Mesendoderm (in vitro differentiated cells): ENCODE data around the gene PPP2R5C.
"Not testable (repeated sequence)": the region's sequence is repeated elsewhere in the genome, so short reads cannot be mapped to it uniquely, and the experiment has no call there.

Experiments
- DNase-seq: peaks from one replicate; pipeline ENCODE4 v3.0.0; 2013
- H2AK5ac ChIP-seq: 2 replicates; pipeline ENCODE4 v1.6.1; 2013; ENCODE audit warnings: low read length, inconsistent platforms
- H2BK120ac ChIP-seq: 2 replicates; pipeline ENCODE4 v1.6.1; 2013; ENCODE audit warnings: low read depth, mild to moderate bottlenecking, low read length, moderate library complexity, mixed read lengths
- H2BK15ac ChIP-seq: replicated peaks from 2 replicates; pipeline ENCODE4 v1.6.1; 2013; ENCODE audit warnings: low read depth, mild to moderate bottlenecking, moderate library complexity
- H2BK5ac ChIP-seq: 2 replicates; pipeline ENCODE4 v1.6.1; 2013; ENCODE audit warnings: low read length, inconsistent platforms
- H3K18ac ChIP-seq: 2 replicates; pipeline ENCODE4 v1.6.1; 2013; ENCODE audit warnings: mild to moderate bottlenecking, low read length, mixed read lengths
- H3K23ac ChIP-seq: one replicate; pipeline ENCODE4 v1.6.1; 2013; ENCODE audit warnings: low read length
- H3K27ac ChIP-seq: 2 replicates; pipeline ENCODE4 v1.5.1; 2013; ENCODE audit warnings: low read depth, mild to moderate bottlenecking, inconsistent platforms, low read length, moderate library complexity
- H3K27me3 ChIP-seq: 2 replicates; pipeline ENCODE4 v1.6.1; 2013; ENCODE audit warnings: low read length, control low read depth, mild to moderate bottlenecking, inconsistent platforms; ENCODE audit not compliant: insufficient read depth, poor library complexity
- H3K36me3 ChIP-seq: 2 replicates; pipeline ENCODE4 v1.6.1; 2013; ENCODE audit warnings: low read length, inconsistent platforms; ENCODE audit not compliant: control insufficient read depth, insufficient read depth
- H3K4ac ChIP-seq: one replicate; pipeline ENCODE4 v1.6.1; 2013; ENCODE audit warnings: low read depth, mild to moderate bottlenecking, low read length, moderate library complexity
- H3K4me1 ChIP-seq: 2 replicates; pipeline ENCODE4 v1.6.1; 2013; ENCODE audit warnings: low read depth, low read length, inconsistent platforms; ENCODE audit not compliant: control insufficient read depth
- H3K4me2 ChIP-seq: 2 replicates; pipeline ENCODE4 v1.6.1; 2013; ENCODE audit warnings: low read length
- H3K4me3 ChIP-seq: 2 replicates; pipeline ENCODE4 v1.5.1; 2013; ENCODE audit warnings: mild to moderate bottlenecking, low read length
- H3K56ac ChIP-seq: one replicate; pipeline ENCODE4 v1.6.1; 2013; ENCODE audit warnings: low read length
- H3K79me1 ChIP-seq: 2 replicates; pipeline ENCODE4 v1.6.1; 2013; ENCODE audit warnings: low read length, inconsistent platforms
- H3K79me2 ChIP-seq: 2 replicates; pipeline ENCODE4 v1.6.1; 2013; ENCODE audit warnings: mild to moderate bottlenecking, low read length; ENCODE audit not compliant: control insufficient read depth, insufficient read depth
- H3K9ac ChIP-seq: 2 replicates; pipeline ENCODE4 v1.6.1; 2013; ENCODE audit warnings: low read length, inconsistent platforms
- H4K5ac ChIP-seq: one replicate; pipeline ENCODE4 v1.6.1; 2013; ENCODE audit warnings: low read length
- H4K8ac ChIP-seq: one replicate; pipeline ENCODE4 v1.6.1; 2013; ENCODE audit warnings: low read depth, mild to moderate bottlenecking, control low read depth, low read length, moderate library complexity
- WGBS: extraction: QIAGEN DNeasy Blood & Tissue Kit; methylation state at CpG from one replicate; pipeline ENCODE4 v1.1.7; 2013; ENCODE audit warnings: low lambda C conversion rate, missing lambda C conversion rate; ENCODE audit not compliant: insufficient coverage; ENCODE audit errors: extremely low coverage; 5-methylcytosine and 5-hydroxymethylcytosine counted together

Gene PPP2R5C

DNA sequence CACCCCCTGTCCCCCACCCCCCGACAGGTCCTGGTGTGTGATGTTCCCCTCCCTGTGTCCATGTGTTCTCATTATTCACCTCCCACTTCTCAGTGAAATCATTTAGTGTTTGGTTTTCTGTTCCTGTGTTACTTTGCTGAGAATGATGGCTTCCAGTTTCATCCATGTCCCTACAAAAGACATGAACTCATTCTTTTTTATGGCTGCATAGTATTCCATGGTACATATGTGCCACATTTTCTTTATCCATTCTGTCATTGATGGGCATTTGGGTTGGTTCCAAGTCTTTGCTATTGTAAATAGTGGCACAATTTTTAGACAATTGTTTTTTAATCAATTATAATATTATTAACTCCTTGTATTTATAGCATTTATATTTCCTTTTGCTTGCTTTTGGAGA, 44.7 kb downstream of the PPP2R5C start:
- not testable (repeated sequence) for H3K27ac ChIP-seq, H3K23ac ChIP-seq, H4K8ac ChIP-seq, H4K5ac ChIP-seq, H2BK15ac ChIP-seq, DNase-seq, H3K79me1 ChIP-seq, H3K18ac ChIP-seq, H3K4me3 ChIP-seq, H3K56ac ChIP-seq, H3K27me3 ChIP-seq, H3K4me1 ChIP-seq, H2BK5ac ChIP-seq, H3K36me3 ChIP-seq, H3K9ac ChIP-seq, H3K4me2 ChIP-seq, H3K79me2 ChIP-seq, H2BK120ac ChIP-seq, H2AK5ac ChIP-seq, H3K4ac ChIP-seq
- WGBS: no CpG with 5 or more reads among the region's 1 CpG

DNA sequence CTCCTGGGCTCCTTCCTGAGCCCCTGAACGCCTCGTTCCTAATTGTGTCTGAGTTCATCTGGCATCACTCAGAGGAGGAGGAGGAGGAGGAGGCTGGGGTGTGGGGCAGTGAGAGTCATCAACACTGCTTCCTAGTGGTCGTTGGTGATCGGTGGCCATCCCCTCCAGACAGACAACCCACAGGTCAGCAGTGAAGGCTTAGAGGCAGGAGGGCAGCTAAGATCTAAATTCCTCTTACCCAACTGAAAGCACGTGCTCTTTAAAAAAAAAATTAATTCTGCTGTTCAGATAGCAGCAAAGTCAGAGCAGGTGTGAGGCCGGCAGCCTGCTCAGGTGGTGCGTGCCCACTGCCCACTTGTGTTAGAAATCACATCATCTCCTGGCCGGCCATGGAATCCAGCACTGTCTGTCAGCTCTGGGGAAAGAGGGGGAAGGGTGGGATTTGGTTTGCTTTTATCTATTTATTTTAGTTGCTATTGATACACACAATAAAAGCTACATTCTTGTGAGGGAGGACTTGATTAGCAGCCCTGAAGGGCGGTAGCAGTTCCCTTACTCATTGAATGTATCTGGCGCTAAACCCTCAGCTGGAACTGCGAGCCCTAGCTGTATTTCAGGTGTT, 46.6 kb downstream of the PPP2R5C start:
- Histone ChIP-seq H3K4me2 (no peak overlapping the region), H3K4me1 (peaks cover 3% of the 10 kb centered on the region), H3K56ac (peak overlapping the region; percentile 31), H3K4ac (no peak overlapping the region), H3K18ac (no peak overlapping the region), H3K4me3 (no peak overlapping the region), H3K79me1 (peaks cover 7% of the 10 kb centered on the region), H3K79me2 (peaks cover 22% of the 10 kb centered on the region), H2BK5ac (no peak overlapping the region), H2BK15ac (no peak overlapping the region), H4K8ac (no peak overlapping the region), H3K27ac (no peak overlapping the region), H3K36me3 (no peaks in the 10 kb centered on the region), H2AK5ac (no peak overlapping the region), H3K9ac (no peak overlapping the region), H4K5ac (no peak overlapping the region), H3K23ac (no peak overlapping the region), H2BK120ac (no peak overlapping the region), H3K27me3 (no peaks in the 10 kb centered on the region)
- no CpG with 5 or more reads among the region's 11 CpGs for WGBS
- DNase-seq: peak; percentile 86

DNA sequence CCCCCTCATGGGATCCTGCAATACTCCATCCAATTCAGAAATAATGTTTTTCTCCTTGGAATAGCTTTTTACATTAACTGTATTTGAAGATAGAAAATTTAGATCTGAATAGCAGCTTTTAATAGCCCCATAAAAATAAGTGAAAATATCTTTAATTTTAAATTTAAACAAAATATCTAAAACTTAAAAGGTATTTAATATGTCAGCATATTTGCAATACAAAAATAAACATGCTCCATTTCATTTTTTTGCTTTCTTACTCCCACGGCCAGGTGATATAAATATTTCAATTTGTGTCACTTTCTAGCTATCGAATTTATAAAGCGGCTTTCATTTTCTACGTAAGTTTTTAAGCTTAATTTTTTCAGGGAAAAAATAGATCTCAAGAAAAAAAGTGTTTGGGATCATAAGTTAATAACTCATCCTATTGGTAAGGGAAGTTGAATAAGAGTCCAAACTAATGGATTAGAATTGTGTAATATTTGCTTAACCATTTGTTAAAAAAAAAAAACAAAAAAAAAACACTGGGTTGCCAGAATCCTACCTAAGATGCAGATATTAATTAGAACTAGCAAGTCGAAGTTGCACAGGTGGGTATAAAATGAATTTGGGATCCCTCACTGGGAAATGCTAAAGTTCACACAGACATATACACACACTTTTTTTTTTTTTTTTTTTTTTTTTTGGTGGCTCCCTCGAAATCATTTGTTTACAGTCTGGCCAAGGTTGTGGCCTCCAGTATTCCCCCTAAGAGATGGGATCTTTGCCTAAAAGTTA, 47.6 kb downstream of the PPP2R5C start:
- peak overlapping the region; percentile 56 for H3K9ac ChIP-seq
- no peak overlapping the region for H2AK5ac ChIP-seq
- no peak overlapping the region for H4K8ac ChIP-seq
- H3K27ac ChIP-seq: peak overlapping the region; percentile 71
- H3K23ac ChIP-seq: no peak overlapping the region
- H3K4me3 ChIP-seq: peak overlapping the region; percentile 7
- no peaks in the 10 kb centered on the region for H3K36me3 ChIP-seq
- no peak overlapping the region for H3K4ac ChIP-seq
- DNase-seq: no peak
- H3K27me3 ChIP-seq: no peaks in the 10 kb centered on the region
- H2BK5ac ChIP-seq: no peak overlapping the region
- H3K4me1 ChIP-seq: peaks cover 3% of the 10 kb centered on the region
- WGBS: no CpG with 5 or more reads among the region's 6 CpGs
- no peak overlapping the region for H2BK15ac ChIP-seq
- H3K79me1 ChIP-seq: peaks cover 10% of the 10 kb centered on the region
- peak overlapping the region; percentile 33 for H3K4me2 ChIP-seq
- no peak overlapping the region for H4K5ac ChIP-seq
- H3K79me2 ChIP-seq: peaks cover 32% of the 10 kb centered on the region
- no peak overlapping the region for H2BK120ac ChIP-seq
- peak overlapping the region; percentile 67 for H3K56ac ChIP-seq
- no peak overlapping the region for H3K18ac ChIP-seq

DNA sequence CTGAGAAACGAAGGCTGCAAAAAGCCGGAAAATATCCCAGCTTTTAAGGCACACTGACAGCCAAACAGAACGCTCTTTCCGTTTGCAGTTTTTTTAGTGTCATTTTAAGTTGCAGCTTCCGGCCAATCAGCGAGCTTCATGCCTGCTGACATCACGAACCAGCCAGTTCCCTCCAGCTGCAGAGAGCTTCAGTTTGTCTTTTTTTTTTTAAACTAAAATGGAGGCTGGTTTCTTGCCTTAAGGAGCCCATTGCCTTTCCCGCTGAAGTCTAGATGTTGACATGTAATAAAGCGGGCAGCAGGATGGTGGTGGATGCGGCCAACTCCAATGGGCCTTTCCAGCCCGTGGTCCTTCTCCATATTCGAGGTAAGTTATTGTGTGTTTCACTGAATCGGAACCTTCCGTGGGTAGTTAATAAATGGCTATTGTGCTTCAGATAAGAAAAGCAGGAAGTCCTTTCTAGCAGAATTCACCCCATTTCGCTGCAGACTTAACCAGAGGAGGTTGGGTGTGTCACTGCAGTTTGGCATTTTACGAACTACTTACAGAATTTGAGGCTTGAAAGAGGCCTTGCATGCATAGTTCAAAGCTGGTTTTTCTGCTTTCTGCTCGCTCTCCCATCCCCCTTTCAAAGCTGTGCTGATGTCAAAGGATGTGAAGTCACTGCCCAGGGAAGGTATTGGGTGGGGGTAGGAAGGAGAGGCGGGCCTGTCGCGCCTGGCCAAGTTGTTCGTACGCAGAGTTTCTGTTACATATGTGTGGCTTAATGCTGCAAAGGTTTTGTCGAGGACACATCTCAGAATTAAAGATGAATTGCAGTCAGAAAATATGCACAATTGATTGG, 48.4 kb downstream of the PPP2R5C start:
- no CpG with 5 or more reads among the region's 23 CpGs for WGBS
- Histone ChIP-seq H2BK5ac (peak overlapping the region; percentile 94), H3K27ac (peak overlapping the region; percentile 71), H4K8ac (no peak overlapping the region), H3K18ac (peak overlapping the region; percentile 19), H3K4me2 (peak overlapping the region; percentile 53), H3K36me3 (no peaks in the 10 kb centered on the region), H3K4me1 (peaks cover 3% of the 10 kb centered on the region), H3K27me3 (no peaks in the 10 kb centered on the region), H2AK5ac (no peak overlapping the region), H2BK15ac (no peak overlapping the region), H3K79me2 (peaks cover 38% of the 10 kb centered on the region), H3K4me3 (peak overlapping the region; percentile 52), H2BK120ac (no peak overlapping the region), H3K56ac (peak overlapping the region; percentile 93), H3K23ac (no peak overlapping the region), H3K4ac (peak overlapping the region; percentile 92), H4K5ac (peak overlapping the region; percentile 63), H3K9ac (peak overlapping the region; percentile 73), H3K79me1 (peaks cover 16% of the 10 kb centered on the region)
- DNase-seq: peak; percentile 98

DNA sequence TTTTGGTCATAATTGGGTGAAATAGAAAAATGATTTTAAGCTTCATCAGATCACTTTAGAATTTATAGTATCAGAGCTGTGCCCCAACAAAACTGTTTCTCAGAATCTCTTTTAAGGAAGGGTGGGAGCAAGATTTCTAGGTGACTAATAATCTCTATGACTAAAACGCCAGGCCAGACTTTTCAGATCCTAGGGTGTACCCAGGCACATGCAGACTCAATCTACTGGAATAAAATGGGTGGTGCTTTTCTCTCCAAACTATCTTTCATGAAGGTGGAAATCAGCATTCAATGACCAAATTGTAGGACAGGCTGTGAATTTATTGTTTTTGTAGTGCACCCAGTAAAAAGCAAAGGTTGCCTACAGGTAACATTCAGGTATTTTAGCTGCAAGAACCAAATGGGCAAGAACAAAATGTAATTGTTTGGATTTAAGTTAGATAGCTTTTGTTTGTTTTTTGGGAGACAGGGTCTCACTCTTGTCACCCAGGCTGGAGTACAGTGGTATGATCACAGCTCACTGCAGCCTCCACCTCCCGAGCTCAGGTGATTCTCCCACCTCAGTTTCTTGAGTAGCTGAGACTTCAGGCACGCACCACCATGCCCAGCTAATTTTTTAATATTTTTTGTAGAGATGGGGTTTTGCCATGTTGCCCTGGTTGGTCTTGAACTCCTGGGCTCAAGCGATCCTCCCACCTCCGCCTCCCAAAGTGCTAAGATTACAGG, 49.5 kb downstream of the PPP2R5C start:
- H4K5ac ChIP-seq: no peak overlapping the region
- no peak for DNase-seq
- H3K79me1 ChIP-seq: peaks cover 22% of the 10 kb centered on the region
- no peak overlapping the region for H4K8ac ChIP-seq
- peaks cover 46% of the 10 kb centered on the region for H3K79me2 ChIP-seq
- peaks cover 3% of the 10 kb centered on the region for H3K4me1 ChIP-seq
- peak overlapping the region; percentile 68 for H3K9ac ChIP-seq
- peak overlapping the region; percentile 43 for H3K4me2 ChIP-seq
- WGBS: no CpG with 5 or more reads among the region's 5 CpGs
- H3K27me3 ChIP-seq: no peaks in the 10 kb centered on the region
- H3K56ac ChIP-seq: peak overlapping the region; percentile 77
- no peak overlapping the region for H2BK5ac ChIP-seq
- H3K27ac ChIP-seq: no peak overlapping the region
- no peak overlapping the region for H3K4me3 ChIP-seq
- H3K4ac ChIP-seq: no peak overlapping the region
- H3K18ac ChIP-seq: no peak overlapping the region
- H3K23ac ChIP-seq: no peak overlapping the region
- no peaks in the 10 kb centered on the region for H3K36me3 ChIP-seq
- no peak overlapping the region for H2BK120ac ChIP-seq
- no peak overlapping the region for H2AK5ac ChIP-seq
- H2BK15ac ChIP-seq: no peak overlapping the region
